HG03175 (cell line): ENCODE data around the gene FKBP1B.
"Not testable (repeated sequence)": the region's sequence is repeated elsewhere in the genome, so short reads cannot be mapped to it uniquely, and the experiment has no call there.

Experiments
- ATAC-seq: cut with Tn5 transposase; IDR thresholded peaks from one replicate; pipeline ENCODE4 v1.9.1; 2021; ENCODE audit warnings: mild to moderate bottlenecking, moderate library complexity; ENCODE audit not compliant: unreplicated experiment

The FKBP1B gene

GRCh38 chr2:24022324-24022974 is 27.1 kb upstream of the FKBP1B start:
- ATAC-seq: no peak

DNA sequence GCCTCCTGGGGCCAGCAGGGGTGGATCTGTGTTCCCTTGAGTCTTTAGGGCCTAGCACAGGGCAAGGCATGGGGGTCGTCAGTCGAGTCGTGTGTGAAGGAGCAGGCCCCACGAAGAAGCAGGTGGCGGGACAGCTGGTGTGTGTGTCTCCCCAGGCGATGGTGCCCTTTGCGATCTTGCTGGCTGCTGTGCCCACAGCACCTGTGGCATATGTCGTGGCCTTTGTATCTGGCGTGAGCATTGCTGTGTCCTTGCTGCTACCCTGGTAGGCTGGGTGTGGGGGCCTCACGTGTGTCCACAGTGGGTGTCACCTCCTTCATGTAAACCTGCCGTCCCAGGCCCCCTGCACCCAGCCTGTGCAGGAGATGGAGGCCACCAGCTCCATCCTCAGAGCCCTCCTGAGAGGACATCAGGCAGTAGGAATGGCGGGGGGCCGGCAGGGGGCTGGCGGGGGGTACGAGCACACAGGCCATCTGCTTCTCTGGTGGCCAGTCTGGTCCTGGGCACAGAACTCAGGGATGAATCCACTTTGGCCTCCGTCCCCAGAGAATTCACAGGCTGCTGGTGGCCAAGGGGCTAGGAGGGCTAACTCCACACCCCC is 26.5 kb upstream of the FKBP1B start:
- ATAC-seq: no peak

DNA sequence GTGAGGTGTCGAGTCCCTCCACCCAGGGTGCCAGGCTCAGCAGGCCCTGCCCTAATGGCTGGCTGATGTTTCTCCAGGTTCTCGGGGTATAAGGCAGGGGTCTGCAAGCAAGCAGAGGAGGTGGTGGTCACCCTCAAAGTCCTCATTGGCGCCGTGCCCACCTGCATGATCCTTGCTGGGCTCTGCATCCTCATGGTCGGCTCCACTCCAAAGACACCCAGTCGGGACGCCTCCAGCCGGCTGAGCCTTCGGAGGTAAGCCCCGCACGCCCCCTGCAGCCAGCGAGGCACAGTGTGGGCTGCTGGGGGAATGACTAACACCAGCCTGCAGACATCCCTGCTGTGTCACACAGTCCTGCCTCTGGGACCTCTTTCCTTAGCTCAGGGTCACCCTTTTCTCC is 25.5 kb upstream of the FKBP1B start:
- ATAC-seq: no peak

DNA sequence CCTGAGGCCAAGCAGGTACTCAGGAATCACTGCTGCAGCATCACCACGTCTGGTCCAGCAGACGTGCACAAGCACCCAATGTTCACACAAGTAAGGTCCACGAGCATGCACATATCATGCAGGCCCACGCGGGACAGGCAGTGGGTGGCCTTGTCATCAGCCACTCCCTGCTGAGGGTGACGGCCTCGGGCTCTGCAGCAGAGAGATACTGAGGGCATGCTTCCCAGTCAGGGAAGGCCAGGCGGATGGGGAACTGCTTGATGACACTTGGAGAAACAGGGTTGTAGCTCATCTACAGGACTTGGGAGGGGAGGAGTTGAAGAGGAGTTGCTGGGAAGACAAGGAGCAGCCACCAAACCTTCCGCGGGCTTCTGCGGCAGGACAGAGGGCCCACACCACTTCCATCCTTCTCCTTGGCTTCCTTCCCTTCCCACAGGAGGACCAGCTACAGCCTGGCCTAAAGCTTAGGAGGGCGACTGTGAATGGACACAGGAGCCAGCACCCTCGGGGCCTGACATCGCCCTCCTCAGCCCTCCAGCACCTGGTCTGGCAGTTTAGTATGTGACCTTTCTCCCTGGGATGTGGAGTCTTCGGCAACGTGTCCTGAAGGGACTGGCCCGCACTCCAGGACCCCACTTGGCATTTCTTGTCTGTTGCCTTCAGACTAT is 24.4 kb upstream of the FKBP1B start:
- no peak for ATAC-seq

- ATAC-seq: no peak
Measured at GRCh38 chr2:24026233-24026632, 23.3 kb upstream of the FKBP1B start.

DNA sequence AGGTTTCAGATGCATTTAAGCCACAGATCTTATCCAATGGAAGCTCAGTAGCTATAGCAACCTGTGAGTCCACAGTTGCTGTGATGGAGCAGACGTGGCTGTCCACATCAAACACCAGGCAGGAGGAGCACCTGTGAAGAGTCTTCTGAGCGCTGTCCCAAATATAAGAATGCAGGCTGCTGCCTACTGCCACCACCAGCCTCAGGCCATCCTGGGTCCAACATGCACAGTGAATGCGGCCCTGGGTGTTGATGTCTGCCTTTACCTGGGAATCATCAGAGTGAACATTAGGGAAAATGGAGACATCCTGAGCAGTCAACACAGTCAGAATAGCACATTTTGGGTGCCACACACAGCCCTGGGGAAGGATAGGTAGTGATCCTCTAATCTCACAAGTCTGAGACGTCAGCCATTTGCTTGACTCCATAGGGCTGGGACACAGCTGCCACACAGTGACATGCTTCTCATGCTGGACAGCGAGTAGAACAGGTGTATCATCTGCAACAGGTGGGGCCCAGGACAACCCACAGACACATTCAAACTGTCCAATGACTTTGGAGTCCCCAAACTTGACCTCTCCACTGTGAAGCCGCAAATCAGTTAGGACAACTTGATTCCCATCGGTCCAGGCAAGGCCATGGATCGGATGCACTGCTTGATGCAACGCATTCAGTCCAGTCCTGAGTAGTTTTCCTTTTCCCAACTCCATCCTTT is 10.6 kb upstream of the FKBP1B start:
- no peak for ATAC-seq

- ATAC-seq: no peak
Measured at GRCh38 chr2:24040511-24040910, 9.0 kb upstream of the FKBP1B start.

DNA sequence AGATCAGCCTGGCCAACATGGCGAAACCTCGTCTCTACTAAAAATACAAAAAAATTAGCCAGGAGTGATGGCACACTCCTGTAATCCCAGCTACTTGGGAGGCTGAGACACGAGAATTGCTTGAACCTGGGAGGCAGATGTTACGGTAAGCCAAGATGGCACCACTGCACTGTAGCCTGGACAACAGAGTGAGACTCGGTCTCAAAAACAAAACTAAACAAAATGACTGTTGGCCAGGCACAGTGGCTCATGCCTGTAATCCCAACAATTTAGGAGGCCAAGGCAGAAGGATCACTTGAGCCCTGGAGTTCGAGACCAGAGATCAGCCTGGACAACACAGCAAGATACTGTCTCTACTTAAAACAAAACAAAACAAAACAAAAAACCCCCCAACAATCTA is 6.4 kb upstream of the FKBP1B start:
- ATAC-seq: not testable (repeated sequence)

- no peak for ATAC-seq
Measured at GRCh38 chr2:24045511-24046508, 3.7 kb upstream of the FKBP1B start.

DNA sequence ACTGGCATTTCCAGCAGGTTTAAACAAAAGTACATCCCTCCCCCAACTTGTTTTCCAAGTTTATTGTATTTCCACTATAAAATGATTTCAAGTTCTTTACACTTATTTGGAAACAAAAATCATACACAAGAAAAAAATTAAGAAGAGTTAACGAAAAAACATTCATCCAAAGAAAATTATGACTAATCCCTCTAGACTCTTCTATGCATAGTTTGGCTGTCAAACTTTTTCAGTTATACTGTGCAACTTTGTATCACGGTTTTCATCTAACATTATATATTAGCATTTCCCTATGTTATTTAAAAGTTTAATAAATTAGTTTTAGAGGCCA is 3.0 kb upstream of the FKBP1B start:
- no peak for ATAC-seq

DNA sequence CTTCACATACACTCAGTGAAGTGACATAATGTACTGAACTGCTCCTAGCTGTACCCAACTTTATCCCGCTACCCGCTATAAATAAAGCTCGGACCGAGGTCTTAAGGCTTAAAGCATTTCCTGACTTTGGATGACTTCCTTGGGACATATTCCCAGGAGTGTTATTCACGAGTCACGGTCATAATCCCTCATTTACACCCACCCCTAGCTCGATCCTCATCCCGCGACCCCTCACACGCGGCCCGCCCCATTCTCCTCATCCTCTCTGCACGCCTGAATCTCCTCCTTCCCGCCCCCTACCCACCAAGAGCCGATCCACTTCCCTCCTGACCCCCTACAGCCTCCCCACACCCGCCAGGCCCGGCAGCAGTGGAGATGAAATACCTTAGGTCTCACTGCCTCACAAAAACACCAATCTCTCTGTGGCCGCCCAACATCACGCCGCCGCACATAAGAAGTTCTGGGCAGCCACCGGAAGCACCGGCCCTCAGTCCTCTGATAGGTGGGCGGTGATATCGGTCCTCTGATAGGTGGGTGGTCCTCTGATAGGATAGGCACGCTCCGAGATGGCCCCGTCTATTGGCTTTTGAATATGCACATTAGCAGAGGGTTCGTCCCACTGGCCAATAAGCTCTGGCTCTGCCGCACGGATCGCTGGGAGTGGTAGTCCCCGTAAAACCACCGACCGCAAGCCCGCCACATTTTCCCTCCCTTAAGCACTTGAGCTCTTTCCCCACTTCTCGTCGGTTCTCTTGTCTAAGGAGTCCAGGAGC is 2.4 kb upstream of the FKBP1B start, which contains the start of gene WDCP:
Gene WDCP, minus strand, starts transcription at position 462 of the 773 bp plus-strand sequence. CDS start 7,897 bp downstream, outside the sequence.
- peak; percentile 99 for ATAC-seq

DNA sequence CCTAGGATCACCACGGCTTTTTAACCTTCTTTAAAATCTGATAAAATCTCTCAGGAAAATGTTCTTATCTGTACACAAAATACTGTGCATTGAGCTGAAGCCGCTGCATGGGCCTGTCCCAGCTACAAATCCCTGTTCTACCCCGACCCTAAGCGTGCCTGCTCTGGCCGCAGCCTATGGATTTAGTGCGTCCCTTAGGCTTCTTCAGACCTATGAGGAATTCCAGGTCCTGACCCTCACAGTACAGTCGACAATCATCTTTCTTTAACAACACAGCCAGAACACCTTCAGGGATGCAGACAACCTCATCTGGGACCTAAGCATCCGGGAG is 1.9 kb upstream of the FKBP1B start:
- ATAC-seq: peak; percentile 2

GRCh38 chr2:24048769-24049484 is 614 bp upstream of the FKBP1B start:
- ATAC-seq: no peak

GRCh38 chr2:24050041-24050979 is 769 bp downstream of the FKBP1B start:
- ATAC-seq: no peak

- no peak for ATAC-seq
Measured at GRCh38 chr2:24051833-24052232, 2.3 kb downstream of the FKBP1B start.

GRCh38 chr2:24052951-24053350 is 3.4 kb downstream of the FKBP1B start:
- ATAC-seq: no peak

DNA sequence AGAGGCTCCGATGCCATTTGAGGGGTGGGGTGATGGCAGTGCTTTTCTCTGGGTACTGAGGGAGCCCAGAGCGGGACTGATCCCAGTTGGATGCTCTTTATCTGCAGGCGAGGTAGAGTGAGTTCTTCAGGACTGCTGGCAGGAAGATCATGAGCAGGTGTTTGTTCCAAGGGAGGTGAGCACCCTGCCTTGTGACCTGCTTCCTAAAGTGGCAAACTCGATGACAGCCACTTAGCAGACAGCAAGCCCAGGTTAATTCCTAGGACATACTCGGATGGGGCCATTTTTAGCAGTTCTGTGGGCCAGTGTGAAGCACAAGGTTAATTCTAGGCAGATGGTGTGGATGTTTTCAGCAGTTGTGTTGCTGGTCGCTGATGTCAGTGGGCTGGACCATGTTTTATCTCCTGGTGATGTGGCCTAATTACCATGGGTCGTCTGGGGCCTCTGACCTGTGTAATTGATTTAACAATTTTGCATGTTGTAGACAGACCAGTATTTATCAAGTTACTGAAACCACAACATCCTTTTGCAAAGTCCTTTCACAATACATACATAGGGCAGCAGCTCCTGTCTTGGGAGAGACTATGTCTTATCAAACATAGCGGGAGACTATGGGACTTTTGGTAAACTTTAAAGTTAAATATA is 4.9 kb downstream of the FKBP1B start:
- no peak for ATAC-seq

DNA sequence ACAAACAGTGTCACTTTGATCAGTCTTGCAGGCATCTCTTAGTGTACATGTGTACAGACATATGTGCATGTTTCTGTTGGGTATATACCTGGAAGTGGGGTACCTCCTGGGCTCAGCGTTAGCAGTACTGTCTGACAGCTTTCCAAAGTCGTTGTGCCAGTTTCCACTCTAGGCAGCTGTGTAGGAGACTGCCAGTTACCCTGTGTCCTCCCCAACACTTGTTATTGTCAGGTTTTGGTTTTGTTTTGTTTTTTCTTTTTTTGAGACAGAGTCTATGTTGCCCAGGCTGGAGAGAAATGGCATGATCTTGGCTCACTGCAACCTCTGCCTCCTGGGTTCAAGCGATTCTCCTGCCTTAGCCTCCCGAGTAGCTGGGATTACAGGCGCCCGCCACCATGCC is 6.2 kb downstream of the FKBP1B start:
- no peak for ATAC-seq
